ENCODE data around the gene SRGAP1. TPM values are rescaled to one million over a fixed set of nuclear protein-coding genes. Genes with fewer than 3 reads are reported as not detected.

SRGAP1 gene
- total and polyA plus RNA-seq, 9 of the 15 experiments (the other 6 are each of a cell fraction or from before 2014, with no cell fraction given), result 0.01 to 0.13 (median 0.04) TPM; not detected in 3

DNA sequence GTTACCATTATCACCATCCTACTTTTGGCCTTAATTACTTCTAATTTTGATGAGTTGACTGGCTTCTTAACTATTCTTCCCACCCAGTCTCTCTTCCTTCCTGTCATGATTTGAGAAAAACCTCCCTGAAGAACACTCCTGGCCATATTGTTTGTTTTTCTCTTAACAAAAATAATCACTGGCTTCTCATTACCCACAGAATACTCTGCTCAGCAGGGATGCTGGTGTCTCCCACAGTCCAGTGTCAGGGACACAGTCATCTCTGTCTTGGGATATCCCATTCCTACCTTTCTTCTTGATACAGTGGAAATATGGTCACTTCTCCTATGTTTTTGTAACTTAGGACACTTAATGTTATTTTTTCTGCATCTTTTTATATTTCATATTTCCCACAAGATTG, 103.7 kb downstream of the SRGAP1 start (continued):
- TF ChIP-seq ZNF384 (IDR thresholded peaks at IDR 0.05; ENCODE audit: low read depth, low read length) (no peak), ZNF318 (IDR thresholded peaks at IDR 0.05; ENCODE audit: borderline replicate concordance in 1 of 2, low read depth in 1 of 2) (no peak), RAD51 (IDR thresholded peaks at IDR 0.05; ENCODE audit: borderline replicate concordance, low read depth) (no peak), HDGF (IDR thresholded peaks at IDR 0.05) (no peak), ZFP91 (CRISPR knock-in tag; IDR thresholded peaks at IDR 0.05) (no peak), SLC30A9 (CRISPR knock-in tag; IDR thresholded peaks at IDR 0.05) (no peak), PML (IDR thresholded peaks at IDR 0.05; ENCODE audit: low read length) (no peak), ZNF174 (CRISPR knock-in tag; IDR thresholded peaks at IDR 0.05) (no peak), ZNF184 (CRISPR knock-in tag; IDR thresholded peaks at IDR 0.05) (no peak)
- TF ChIP-seq, protein P1, sequence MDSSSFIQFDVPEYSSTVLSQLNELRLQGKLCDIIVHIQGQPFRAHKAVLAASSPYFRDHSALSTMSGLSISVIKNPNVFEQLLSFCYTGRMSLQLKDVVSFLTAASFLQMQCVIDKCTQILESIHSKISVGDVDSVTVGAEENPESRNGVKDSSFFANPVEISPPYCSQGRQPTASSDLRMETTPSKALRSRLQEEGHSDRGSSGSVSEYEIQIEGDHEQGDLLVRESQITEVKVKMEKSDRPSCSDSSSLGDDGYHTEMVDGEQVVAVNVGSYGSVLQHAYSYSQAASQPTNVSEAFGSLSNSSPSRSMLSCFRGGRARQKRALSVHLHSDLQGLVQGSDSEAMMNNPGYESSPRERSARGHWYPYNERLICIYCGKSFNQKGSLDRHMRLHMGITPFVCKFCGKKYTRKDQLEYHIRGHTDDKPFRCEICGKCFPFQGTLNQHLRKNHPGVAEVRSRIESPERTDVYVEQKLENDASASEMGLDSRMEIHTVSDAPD (CRISPR knock-in tag; IDR thresholded peaks at IDR 0.05), result no peak
- TF ChIP-seq, protein P2, sequence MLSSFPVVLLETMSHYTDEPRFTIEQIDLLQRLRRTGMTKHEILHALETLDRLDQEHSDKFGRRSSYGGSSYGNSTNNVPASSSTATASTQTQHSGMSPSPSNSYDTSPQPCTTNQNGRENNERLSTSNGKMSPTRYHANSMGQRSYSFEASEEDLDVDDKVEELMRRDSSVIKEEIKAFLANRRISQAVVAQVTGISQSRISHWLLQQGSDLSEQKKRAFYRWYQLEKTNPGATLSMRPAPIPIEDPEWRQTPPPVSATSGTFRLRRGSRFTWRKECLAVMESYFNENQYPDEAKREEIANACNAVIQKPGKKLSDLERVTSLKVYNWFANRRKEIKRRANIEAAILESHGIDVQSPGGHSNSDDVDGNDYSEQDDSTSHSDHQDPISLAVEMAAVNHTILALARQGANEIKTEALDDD (IDR thresholded peaks at IDR 0.05), result no peak
- TF ChIP-seq, protein P3, sequence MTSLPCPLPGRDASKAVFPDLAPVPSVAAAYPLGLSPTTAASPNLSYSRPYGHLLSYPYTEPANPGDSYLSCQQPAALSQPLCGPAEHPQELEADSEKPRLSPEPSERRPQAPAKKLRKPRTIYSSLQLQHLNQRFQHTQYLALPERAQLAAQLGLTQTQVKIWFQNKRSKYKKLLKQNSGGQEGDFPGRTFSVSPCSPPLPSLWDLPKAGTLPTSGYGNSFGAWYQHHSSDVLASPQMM (CRISPR knock-in tag; IDR thresholded peaks at IDR 0.05), result no peak

Measured in K562 (cell line).